ENCODE data around the gene STARD8. TPM values are rescaled to one million over a fixed set of nuclear protein-coding genes. Genes with fewer than 3 reads are reported as not detected.
"Not testable (repeated sequence)": the region's sequence is repeated elsewhere in the genome, so short reads cannot be mapped to it uniquely, and the experiment has no call there.

Gene STARD8
- total RNA-seq, 2 donors from 2014 or later: 0.27 to 0.43 TPM

DNA sequence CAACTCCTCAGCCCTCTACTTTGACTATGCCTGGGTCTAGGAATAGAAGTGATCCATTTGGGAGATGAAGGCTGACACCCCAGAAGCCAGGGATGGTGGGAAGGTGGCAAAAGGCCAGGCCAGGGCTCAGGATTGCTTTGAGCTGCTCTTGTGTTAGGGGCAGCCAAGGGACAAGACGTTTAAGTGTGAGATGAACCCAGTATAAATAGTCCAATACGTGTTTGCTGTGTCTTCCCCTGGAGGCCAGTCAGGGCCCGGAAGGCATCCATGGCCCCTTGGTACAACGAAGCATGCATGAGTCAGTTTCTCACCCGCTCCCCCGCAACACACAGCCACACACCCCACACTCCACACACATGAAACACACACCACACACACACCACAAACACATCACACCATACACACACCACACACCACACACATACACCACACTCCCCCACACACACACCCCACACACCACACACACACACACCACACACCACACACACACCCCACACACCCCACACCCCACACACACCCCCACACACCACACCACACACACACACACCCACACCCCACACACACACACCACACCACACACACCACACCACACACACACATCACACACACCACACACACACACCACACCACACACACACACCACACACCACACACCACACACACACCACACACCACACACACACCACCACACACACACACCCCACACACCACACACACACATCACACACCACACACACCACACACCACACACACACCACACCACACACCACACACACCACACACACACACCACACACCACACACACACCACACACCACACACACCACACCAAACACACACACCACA is 5.1 kb downstream of the STARD8 start:
- ATAC-seq: no peak
- Mint-ChIP-seq H3K9me3 (no peaks in the 10 kb centered on the region), H3K36me3 (no peaks in the 10 kb centered on the region), H3K27ac (no peak overlapping the region)
- no peak for DNase-seq (ENCODE audit: low spot score in 2 of 2)

DNA sequence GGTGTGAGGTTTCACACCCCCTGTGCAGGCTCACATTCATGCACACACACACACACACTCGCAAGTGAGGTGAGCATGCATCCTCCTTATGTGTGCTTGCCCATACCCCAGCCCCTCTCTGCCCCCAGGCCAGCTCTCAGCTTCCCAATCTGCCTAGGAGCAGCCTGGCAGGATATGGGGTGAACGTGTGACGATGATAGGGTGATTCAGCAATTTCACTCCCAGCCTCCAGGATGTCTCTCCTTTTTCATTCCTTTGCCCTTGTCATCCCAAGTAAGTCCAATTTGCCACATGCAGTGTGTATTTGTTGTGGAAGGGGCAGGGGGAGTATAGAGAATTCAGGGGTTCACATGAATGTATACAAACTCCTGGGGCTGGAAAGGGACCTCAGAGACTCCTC is 7.2 kb downstream of the STARD8 start:
- Mint-ChIP-seq H3K9me3 (no peaks in the 10 kb centered on the region), H3K36me3 (no peaks in the 10 kb centered on the region), H3K27ac (no peak overlapping the region)
- DNase-seq (ENCODE audit: low spot score in 2 of 2) (no peak), ATAC-seq (no peak)

DNA sequence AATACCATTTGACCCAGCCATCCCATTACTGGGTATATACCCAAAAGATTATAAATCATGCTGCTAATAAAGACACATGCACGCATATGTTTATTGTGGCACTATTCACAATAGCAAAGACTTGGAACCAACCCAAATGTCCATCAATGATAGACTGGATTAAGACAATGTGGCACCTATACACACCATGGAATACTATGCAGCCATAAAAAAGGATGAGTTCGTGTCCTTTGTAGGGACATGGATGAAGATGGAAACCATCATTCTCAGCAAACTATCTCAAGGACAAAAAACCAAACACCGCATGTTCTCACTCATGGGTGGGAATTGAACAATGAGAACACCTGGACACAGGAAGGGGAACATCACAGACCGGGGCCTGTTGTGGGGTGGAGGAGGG is 9.0 kb downstream of the STARD8 start:
- not testable (repeated sequence) for H3K27ac Mint-ChIP-seq; ATAC-seq; H3K36me3 Mint-ChIP-seq; H3K9me3 Mint-ChIP-seq; DNase-seq (ENCODE audit: low spot score in 2 of 2)

DNA sequence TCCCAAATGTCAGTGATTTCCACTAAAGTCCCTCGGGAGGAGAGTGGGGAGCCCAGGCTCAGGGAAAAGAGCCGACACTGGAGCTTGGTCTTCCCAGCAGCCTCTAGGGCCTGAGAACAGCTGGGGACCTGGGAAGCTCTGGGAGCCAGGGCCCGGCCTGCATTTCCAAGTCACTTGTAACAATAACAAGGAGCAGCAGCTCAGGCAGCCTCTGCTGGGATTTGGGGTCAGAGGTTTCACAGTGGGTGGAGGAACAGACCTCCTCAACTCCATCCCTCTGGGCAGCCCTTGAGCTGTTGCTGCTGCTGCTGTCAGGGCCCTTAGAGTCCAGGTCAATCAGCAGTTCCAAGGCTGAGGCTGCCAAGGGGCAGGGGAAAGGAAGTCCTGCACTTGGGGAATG is 11.1 kb downstream of the STARD8 start:
- no peak for DNase-seq (ENCODE audit: low spot score in 2 of 2)
- no peaks in the 10 kb centered on the region for H3K36me3 Mint-ChIP-seq
- H3K27ac Mint-ChIP-seq: no peak overlapping the region
- ATAC-seq: no peak
- no peaks in the 10 kb centered on the region for H3K9me3 Mint-ChIP-seq

DNA sequence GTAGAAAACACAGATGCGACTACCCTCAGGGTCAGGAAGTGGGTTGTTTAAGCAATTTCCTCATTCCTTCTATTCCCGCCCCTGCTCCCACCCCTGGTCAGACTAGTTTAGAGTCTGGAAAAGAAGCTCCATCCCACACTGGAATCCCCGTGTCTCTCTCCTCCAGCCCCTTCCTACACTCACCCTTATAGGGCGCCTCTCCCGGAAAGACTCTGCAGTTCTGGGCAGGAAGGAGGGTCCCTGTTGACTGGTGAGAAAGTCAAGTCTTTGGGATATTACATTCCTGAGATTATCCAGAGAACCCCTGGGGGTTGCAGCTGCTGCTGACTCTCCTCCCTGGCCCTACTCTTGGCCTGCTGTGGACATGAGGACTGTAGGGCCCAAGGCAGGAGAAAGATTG is 11.9 kb downstream of the STARD8 start:
- no peaks in the 10 kb centered on the region for H3K36me3 Mint-ChIP-seq
- DNase-seq (ENCODE audit: low spot score in 2 of 2): no peak
- ATAC-seq: no peak
- no peaks in the 10 kb centered on the region for H3K9me3 Mint-ChIP-seq
- H3K27ac Mint-ChIP-seq: peak overlapping the region in 1 of 2 donors; percentile 13

DNA sequence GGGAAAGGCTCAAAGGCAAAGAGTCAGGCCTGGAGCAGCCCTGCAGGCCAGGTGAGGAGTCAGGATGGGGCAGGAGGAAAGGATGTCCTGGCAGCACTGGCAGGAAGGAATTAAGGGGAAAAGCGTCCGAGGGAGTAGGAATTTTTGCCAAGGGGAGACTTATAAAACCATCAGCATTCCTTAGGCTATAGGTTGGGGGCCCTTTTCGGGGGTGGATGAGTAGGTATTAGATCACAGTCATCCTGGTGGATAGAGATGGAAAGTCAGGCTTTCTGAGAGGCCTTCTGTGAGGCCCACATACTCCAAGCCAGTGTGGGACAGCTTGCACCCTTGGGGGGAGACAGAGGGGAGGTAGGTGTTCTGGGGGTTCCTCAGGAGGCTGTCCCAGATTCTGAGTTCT is 12.3 kb downstream of the STARD8 start:
- no peak for ATAC-seq
- Mint-ChIP-seq H3K9me3 (no peaks in the 10 kb centered on the region), H3K36me3 (no peaks in the 10 kb centered on the region), H3K27ac (peak overlapping the region in 1 of 2 donors; percentile 13)
- DNase-seq (ENCODE audit: low spot score in 2 of 2): no peak

DNA sequence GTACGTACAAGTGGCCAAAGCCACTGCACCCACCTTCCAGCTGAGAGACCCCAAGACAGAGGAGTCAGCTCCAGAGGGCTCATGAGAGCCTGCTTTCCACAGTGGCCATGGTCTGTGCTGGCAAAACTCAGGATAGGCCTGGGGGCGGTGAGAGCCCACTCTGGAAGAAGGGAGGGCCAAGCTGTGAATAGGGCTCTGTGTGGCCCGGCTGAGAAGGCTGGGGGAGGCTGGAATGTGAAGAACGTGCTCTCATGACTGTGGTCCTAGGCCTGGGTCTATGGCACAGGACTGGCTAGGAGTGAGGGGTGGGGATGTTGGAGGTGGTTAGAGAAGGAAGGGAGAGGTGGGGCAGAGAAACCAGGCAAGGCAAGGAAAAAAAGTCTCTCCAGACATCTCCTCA is 13.3 kb downstream of the STARD8 start:
- no peak overlapping the region for H3K27ac Mint-ChIP-seq
- no peak for DNase-seq (ENCODE audit: low spot score in 2 of 2)
- H3K36me3 Mint-ChIP-seq: no peaks in the 10 kb centered on the region
- no peak for ATAC-seq
- no peaks in the 10 kb centered on the region for H3K9me3 Mint-ChIP-seq

DNA sequence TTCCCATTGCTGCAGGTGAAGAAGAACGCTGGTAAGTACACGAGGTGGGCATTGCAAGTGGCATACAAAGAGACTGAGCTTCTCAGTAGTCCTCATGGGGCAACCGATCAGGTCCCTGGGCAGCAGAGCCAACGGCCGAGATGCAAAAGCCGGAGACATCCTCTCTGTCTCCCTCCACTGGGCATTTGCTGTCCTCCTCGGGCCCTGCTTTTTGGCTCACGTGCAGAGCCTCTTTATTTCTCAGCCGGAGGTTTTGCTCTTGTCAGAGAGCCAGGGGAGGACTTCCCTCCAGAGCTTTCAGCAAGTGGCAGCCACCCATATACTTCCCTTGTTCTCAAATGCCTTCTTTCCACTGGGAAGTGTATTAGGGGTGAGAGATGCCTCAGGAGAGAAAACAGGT is 18.0 kb downstream of the STARD8 start:
- ATAC-seq: no peak
- H3K27ac Mint-ChIP-seq: no peak overlapping the region
- H3K9me3 Mint-ChIP-seq: no peaks in the 10 kb centered on the region
- no peak for DNase-seq (ENCODE audit: low spot score in 2 of 2)
- H3K36me3 Mint-ChIP-seq: no peaks in the 10 kb centered on the region

DNA sequence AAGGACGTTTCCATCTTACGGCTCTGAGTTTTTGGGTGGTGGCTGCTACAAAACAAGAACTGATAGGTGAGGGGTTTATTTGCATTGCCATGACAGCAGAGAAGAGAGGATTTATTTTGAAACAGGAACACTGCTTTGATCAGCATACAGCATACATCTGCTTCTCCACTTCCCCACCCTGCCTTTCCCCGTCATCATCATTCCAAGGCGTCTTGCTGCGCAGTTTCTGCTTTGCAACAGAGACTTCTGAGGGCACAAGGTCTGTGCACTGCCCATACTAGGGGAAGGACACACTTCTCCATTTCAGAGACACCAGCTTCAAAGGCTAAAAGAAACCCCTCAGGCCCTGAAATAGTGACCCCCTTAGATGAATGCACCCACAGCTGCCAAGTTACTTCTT is 19.1 kb downstream of the STARD8 start:
- no peak for ATAC-seq
- Mint-ChIP-seq H3K9me3 (no peaks in the 10 kb centered on the region), H3K36me3 (no peaks in the 10 kb centered on the region), H3K27ac (no peak overlapping the region)
- DNase-seq (ENCODE audit: low spot score in 2 of 2): no peak

DNA sequence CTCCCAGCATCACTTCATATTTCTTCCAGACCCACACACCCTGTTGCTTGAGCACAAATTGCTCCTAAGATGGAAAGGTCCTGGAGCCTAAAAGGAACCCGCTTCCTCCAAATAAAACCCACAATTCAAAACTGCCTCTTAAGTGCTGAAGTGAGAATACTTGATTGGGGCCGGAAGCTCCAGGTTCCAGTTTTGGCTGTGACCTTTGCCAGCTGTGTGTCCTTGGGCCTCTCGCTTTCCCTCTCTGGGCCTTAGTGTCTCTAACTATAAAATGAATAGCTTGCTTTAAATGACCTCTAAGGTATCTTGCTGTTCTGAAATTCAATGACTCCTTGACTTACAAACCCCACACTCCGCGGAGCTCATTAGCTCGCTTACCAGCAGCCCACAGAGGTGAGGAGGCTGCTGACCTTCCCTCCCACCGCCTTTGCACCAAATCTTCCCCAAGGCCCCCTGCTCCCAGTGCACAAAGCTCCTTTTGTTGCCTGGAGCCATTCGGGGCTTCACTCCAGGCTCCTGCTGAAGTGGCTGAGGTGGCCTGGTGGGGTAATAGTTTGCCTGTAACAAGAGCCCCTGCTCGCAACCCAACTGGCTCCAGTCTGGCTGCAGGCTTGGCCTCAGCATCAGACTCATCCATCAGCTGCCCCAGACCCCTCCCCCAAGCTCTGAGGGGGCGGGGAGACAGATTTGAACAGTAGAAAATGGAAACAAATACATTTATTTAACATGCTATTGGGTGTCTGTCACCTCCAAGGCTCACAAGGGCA is 21.8 kb downstream of the STARD8 start:
- ATAC-seq (no peak), DNase-seq (ENCODE audit: low spot score in 2 of 2) (no peak)
- H3K9me3 Mint-ChIP-seq: no peaks in the 10 kb centered on the region
- no peaks in the 10 kb centered on the region for H3K36me3 Mint-ChIP-seq
- H3K27ac Mint-ChIP-seq: no peak overlapping the region

DNA sequence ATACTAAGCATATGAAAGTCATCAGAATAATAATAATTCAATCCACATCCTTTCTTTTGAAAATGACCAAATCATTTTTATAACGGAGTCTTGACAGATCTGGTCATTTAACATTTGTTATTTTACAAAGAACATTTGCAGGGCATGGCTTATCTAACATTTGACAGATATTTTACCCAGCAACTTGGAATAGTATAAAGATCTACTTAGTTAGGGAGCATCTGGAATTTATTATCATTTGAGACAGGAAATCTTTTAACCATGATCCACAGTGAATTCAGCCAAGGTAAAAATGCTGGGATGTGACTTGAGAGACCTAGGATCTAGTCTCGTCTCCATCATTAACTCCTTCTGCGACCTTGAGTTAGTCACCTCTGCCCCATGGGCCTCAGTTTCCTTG is 22.4 kb downstream of the STARD8 start:
- no peak for ATAC-seq
- H3K27ac Mint-ChIP-seq: no peak overlapping the region

DNA sequence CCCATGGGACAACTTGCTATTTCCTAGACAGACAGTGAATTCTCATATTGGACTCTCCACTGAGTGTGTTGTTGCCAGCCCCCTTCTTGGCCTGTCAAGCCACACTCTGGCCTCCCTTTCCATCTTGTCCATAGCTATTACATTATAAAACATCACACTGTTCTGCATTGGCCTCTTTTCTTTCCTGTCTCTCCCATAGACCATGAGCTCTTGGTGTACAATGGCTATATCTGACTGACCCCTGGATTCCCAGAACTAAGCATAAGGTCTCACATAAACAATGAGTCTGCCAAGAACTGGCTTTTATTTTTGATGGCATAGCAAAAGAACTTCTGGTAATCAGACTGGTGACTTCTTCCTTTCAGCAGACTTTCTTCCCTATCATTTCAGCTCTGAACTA is 23.8 kb downstream of the STARD8 start:
- H3K27ac Mint-ChIP-seq: no peak overlapping the region
- ATAC-seq (no peak), DNase-seq (ENCODE audit: low spot score in 2 of 2) (no peak)
- no peaks in the 10 kb centered on the region for H3K9me3 Mint-ChIP-seq
- H3K36me3 Mint-ChIP-seq: no peaks in the 10 kb centered on the region

More for the DNA sequence above, 22.4 kb downstream of the STARD8 start:
- no peaks in the 10 kb centered on the region for H3K36me3 Mint-ChIP-seq
- no peaks in the 10 kb centered on the region for H3K9me3 Mint-ChIP-seq
- DNase-seq (ENCODE audit: low spot score in 2 of 2): no peak

DNA sequence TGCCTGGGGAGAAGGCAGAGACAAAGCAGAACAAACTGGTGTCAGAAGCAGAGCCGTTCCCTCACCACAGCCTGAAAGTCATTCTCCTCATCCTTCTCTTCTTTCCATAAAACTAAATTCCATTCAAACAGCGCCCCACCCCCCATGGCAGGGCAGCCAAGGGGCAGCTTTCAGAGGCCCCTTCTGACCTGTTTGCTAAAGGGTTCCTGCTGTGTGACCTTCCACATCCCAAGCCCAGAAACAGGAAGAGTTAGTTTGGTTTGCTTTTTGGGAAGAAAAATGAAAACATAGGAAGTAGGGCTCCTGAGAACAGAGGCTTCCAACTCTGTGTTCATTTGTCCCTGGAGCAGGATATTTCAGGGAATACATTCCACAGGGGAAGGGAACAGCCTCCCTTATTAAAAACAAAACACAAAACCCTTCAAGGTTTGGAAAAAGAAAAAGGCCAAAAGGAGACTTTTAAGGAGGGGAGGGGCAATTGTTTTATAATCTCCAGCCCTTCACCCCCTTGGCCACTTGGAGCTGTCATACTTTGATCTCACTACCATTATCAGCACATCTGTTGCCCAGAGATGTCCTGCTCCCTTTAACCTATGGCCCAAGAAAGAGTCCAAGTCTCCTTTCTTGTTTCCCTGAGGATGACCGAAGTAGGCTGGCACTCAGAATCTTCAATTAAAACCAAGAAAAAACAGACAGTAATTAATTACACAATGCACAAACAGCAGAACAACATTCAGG is 25.3 kb downstream of the STARD8 start:
- ATAC-seq: no peak
- H3K27ac Mint-ChIP-seq: no peak overlapping the region
- no peaks in the 10 kb centered on the region for H3K9me3 Mint-ChIP-seq

DNA sequence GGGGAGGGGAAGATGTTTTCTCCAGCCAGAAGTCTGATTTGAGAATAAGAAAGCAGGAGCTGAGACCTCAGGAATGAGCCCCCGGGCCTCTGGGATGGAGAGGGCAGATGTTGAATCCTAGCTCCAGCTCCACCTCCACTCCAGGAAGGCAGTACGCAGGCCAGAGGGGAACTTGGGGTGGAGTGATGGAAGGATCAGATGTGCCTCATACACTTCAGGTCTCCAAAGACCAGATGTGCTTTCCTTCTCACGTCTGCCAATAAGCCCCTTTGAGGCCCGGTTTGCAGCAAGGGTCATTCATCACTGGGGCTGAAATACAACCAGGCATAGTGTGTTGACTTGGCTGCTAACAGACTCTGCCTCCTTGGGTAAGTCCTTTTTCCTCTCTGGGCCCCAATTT is 28.1 kb downstream of the STARD8 start:
- Mint-ChIP-seq H3K27ac (no peak overlapping the region), H3K9me3 (no peaks in the 10 kb centered on the region), H3K36me3 (no peaks in the 10 kb centered on the region)
- no peak for ATAC-seq
- DNase-seq (ENCODE audit: low spot score in 2 of 2): no peak

More for the DNA sequence above, 25.3 kb downstream of the STARD8 start:
- no peaks in the 10 kb centered on the region for H3K36me3 Mint-ChIP-seq
- DNase-seq (ENCODE audit: low spot score in 2 of 2): no peak

DNA sequence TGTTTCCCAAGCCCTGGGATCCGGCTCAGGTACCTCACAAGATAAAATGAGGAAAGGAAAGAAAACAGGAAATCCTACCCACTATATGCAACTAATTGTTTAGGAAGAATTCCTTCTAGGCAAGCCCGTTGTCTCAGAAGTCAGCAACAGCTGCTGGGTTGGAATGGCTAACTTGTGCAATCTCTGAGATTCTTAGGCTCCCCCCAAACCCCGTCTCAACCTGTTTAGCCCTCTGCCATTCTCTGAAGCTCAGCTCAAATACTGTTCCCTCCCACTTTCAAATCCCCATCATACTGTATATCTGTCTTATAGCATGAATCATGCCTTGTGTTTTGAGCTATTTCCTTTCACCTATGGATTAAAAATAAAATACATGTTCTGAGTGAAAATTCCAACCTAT is 28.9 kb downstream of the STARD8 start:
- no peak overlapping the region for H3K27ac Mint-ChIP-seq
- H3K9me3 Mint-ChIP-seq: no peaks in the 10 kb centered on the region
- no peaks in the 10 kb centered on the region for H3K36me3 Mint-ChIP-seq
- ATAC-seq (no peak), DNase-seq (ENCODE audit: low spot score in 2 of 2) (no peak)

DNA sequence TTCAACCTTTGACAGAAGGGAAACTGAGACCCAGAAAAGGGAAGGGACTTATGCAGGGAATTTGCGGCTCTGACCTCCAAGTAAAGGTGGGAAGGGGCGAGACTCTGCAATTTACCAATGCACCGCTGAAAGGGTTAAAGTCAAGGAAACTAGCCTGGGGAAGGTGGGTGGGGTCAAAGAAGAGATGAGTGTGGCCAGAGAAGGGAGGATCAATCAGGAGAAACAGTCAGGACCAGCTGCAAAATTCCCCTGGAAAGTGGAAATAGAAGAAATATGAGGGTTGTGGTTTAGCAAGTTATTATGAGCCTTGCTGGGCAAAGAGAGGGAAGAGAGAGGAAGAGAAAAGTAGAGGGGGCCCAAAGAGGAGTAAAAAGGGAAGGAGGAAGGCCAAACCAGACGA is 30.5 kb downstream of the STARD8 start:
- Mint-ChIP-seq H3K27ac (no peak overlapping the region), H3K9me3 (no peaks in the 10 kb centered on the region), H3K36me3 (no peaks in the 10 kb centered on the region)
- no peak for ATAC-seq
- no peak for DNase-seq (ENCODE audit: low spot score in 2 of 2)

DNA sequence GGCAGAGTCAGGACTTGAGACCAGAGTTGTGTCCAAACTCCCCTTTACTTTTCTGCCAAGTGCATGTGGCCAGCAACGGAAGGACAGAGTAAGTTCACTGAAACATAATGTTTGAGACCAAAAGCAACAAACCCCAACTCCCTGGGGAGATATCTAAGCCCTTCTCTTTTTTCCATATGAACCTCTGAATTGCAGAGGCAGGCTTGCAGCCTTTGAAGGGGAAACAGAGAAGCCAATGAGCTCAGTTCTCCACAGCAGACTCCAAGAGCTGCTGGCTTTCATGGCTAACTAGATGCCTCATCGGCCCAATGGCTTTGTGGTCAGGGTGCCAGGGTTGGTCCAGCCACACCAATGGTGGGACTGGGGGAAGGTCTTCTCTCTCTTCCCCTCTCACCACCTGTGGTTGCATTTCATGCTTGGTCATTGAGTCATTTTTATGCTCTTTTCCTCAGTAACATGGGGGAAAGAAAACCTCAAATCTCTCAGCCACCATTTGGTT is 34.0 kb downstream of the STARD8 start:
- DNase-seq (ENCODE audit: low spot score in 2 of 2): no peak
- ATAC-seq: peak; percentile 24 to 77
- Mint-ChIP-seq H3K27ac (no peak overlapping the region), H3K36me3 (no peaks in the 10 kb centered on the region), H3K9me3 (no peaks in the 10 kb centered on the region)

Measured in activated naive CD4-positive, alpha-beta T cell treated with anti-CD3 and anti-CD28 coated beads, Interleukin-2, amount 50 U/mL, for 72 hours (primary cell).